WTC11 (cell line): ENCODE results near the gene PRPF31. TPM values are rescaled to one million over a fixed set of nuclear protein-coding genes. Genes with fewer than 3 reads are reported as not detected.

Experiments used
- ATAC-seq: fragments of 200-7000 bp; cut with Tn5 transposase; 2 replicates; pipeline ENCODE4 v1.10.0; 2021; ENCODE audit warnings: mild to moderate bottlenecking, moderate library complexity
- CTCF ChIA-PET: fragments of 300-600 bp; sonication (Branson Sonifier 250); formaldehyde crosslinking; loops from one replicate; lab custom pipeline; 2021; ENCODE audit warnings: antibody characterized with exemption; lab: Charles Lee
- POLR2A ChIA-PET: fragments of 350-600 bp; sonication (Branson Sonifier 250); formaldehyde crosslinking; loops from one replicate; lab custom pipeline; 2021; ENCODE audit warnings: antibody characterized with exemption; lab: Charles Lee
- DNase-seq: peaks from one replicate; pipeline ENCODE4 v3.0.0; 2021; ENCODE audit warnings: low spot score
- H3K27ac Mint-ChIP-seq: 2 replicates; pipeline ENCODE4 v1.8.0; 2021; ENCODE audit warnings: mixed read lengths
- H3K27me3 Mint-ChIP-seq: 2 replicates; pipeline ENCODE4 v1.8.0; 2021; ENCODE audit warnings: low read depth, mild to moderate bottlenecking, moderate library complexity, mixed read lengths
- H3K36me3 Mint-ChIP-seq: 2 replicates; pipeline ENCODE4 v1.8.0; 2021; ENCODE audit warnings: mixed read lengths
- H3K4me1 Mint-ChIP-seq: 2 replicates; pipeline ENCODE4 v1.8.0; 2022; ENCODE audit warnings: mixed read lengths
- H3K4me3 Mint-ChIP-seq: 2 replicates; pipeline ENCODE4 v1.8.0; 2021; ENCODE audit warnings: mild to moderate bottlenecking, moderate library complexity, mixed read lengths
- H3K9me3 Mint-ChIP-seq: 2 replicates; pipeline ENCODE4 v1.8.0; 2021; ENCODE audit warnings: mixed read lengths
- AFF4 ChIP-seq: sonication (generic); formaldehyde crosslinking; IDR thresholded peaks from 2 replicates; pipeline ENCODE4 v1.8.1; 2023; ENCODE audit warnings: mild to moderate bottlenecking, missing genetic modification reagents, borderline replicate concordance
- E2F5 ChIP-seq: sonication (generic); formaldehyde crosslinking; IDR thresholded peaks from 2 replicates; pipeline ENCODE4 v1.8.1; 2022; ENCODE audit warnings: mild to moderate bottlenecking, moderate library complexity, missing genetic modification reagents
- FOXP1 ChIP-seq: sonication (generic); formaldehyde crosslinking; IDR thresholded peaks from 2 replicates; pipeline ENCODE4 v1.8.0; 2022; ENCODE audit warnings: missing genetic modification reagents, mild to moderate bottlenecking, moderate library complexity, borderline replicate concordance
- HMGXB4 ChIP-seq: sonication (generic); formaldehyde crosslinking; IDR thresholded peaks from 2 replicates; pipeline ENCODE4 v1.8.1; 2023; ENCODE audit warnings: mild to moderate bottlenecking, moderate library complexity, missing genetic modification reagents
- KAT7 ChIP-seq: sonication (generic); formaldehyde crosslinking; IDR thresholded peaks from 2 replicates; pipeline ENCODE4 v1.8.1; 2023; ENCODE audit warnings: missing genetic modification reagents, mild to moderate bottlenecking, borderline replicate concordance
- NR2C2 ChIP-seq: sonication (generic); formaldehyde crosslinking; IDR thresholded peaks from 2 replicates; pipeline ENCODE4 v1.8.0; 2022; ENCODE audit warnings: mild to moderate bottlenecking, missing genetic modification reagents
- PREB ChIP-seq: sonication (generic); formaldehyde crosslinking; IDR thresholded peaks from 2 replicates; pipeline ENCODE4 v1.8.1; 2022; ENCODE audit warnings: mild to moderate bottlenecking, missing genetic modification reagents, moderate library complexity, borderline replicate concordance
- SP1 ChIP-seq: sonication (generic); formaldehyde crosslinking; conservative IDR thresholded peaks from 2 replicates; pipeline ENCODE4 v1.8.1; 2022; ENCODE audit warnings: missing genetic modification reagents
- TEAD4 ChIP-seq: sonication (generic); formaldehyde crosslinking; IDR thresholded peaks from 2 replicates; pipeline ENCODE4 v1.8.0; 2022; ENCODE audit warnings: mild to moderate bottlenecking, missing genetic modification reagents
- TP53 ChIP-seq: sonication (generic); formaldehyde crosslinking; IDR thresholded peaks from 2 replicates; pipeline ENCODE4 v1.8.1; 2023; ENCODE audit warnings: mild to moderate bottlenecking, missing genetic modification reagents
- ZNF219 ChIP-seq: sonication (generic); formaldehyde crosslinking; IDR thresholded peaks from 2 replicates; pipeline ENCODE4 v1.8.0; 2023; ENCODE audit warnings: missing genetic modification reagents, mild to moderate bottlenecking, borderline replicate concordance
- ZNF416 ChIP-seq: fragments of 250-450 bp; sonication (Bioruptor Pico); IDR thresholded peaks from 2 replicates; pipeline ENCODE4 v1.9.0; 2021; ENCODE audit warnings: mild to moderate bottlenecking, inconsistent platforms
- total RNA-seq: library from RNA; stranded (reverse); gene quantifications from 3 replicates; pipeline ENCODE4 v1.2.3, GENCODE V29; 2021
- TF ChIP-seq, protein P1 (sequence below): sonication (generic); formaldehyde crosslinking; IDR thresholded peaks from 2 replicates; pipeline ENCODE4 v1.8.1; 2022; ENCODE audit warnings: low read depth, missing genetic modification reagents, borderline replicate concordance

Gene PRPF31
- total RNA-seq, 1 experiment from 2014 or later: 92.8 TPM

- no peak for TF ChIP-seq ZNF219 (CRISPR knock-in tag)
- 0 out of 2 replicates have a peak, but pooled peaks have one; percentile 35 for TF ChIP-seq SP1 (CRISPR knock-in tag)
- TF ChIP-seq NR2C2 (CRISPR knock-in tag): no peak
- TF ChIP-seq TP53 (CRISPR knock-in tag): no peak
- TF ChIP-seq AFF4: no peak
- TF ChIP-seq E2F5: no peak
Observed at GRCh38 chr19:54172471-54173358, 57.2 kb downstream of the PRPF31 start, which contains the start of gene TMC4 (continued).

- DNase-seq: no peak
- peak overlapping the region; percentile 82 for H3K4me3 Mint-ChIP-seq
- H3K27ac Mint-ChIP-seq: no peak overlapping the region
- no peaks in the 10 kb centered on the region for H3K27me3 Mint-ChIP-seq
- peaks cover 16% of the 10 kb centered on the region for H3K4me1 Mint-ChIP-seq
- no peaks in the 10 kb centered on the region for H3K9me3 Mint-ChIP-seq
- ChIA-PET POLR2A (interaction anchor here (0.8 to 1.6 kb wide), 7 partner anchors 8 to 78 kb away, joined by 3 to 9 read pairs (median 4); partner anchors contain the start of genes MBOAT7, PRPF31, TFPT and TSEN34), CTCF (interaction anchor here (0.6 to 2.2 kb wide), 19 partner anchors 8 to 454 kb away, joined by 3 to 31 read pairs (median 4); partner anchors contain the start of genes CNOT3, LILRA6, MBOAT7 and PRPF31)
- TF ChIP-seq AFF4 (0 out of 2 replicates have a peak, but pooled peaks have one; percentile 17), KAT7 (no peak)
- peak; percentile 6 for ATAC-seq
- H3K36me3 Mint-ChIP-seq: peaks cover 10% of the 10 kb centered on the region
Observed at GRCh38 chr19:54173359-54173699, 57.8 kb downstream of the PRPF31 start.

DNA sequence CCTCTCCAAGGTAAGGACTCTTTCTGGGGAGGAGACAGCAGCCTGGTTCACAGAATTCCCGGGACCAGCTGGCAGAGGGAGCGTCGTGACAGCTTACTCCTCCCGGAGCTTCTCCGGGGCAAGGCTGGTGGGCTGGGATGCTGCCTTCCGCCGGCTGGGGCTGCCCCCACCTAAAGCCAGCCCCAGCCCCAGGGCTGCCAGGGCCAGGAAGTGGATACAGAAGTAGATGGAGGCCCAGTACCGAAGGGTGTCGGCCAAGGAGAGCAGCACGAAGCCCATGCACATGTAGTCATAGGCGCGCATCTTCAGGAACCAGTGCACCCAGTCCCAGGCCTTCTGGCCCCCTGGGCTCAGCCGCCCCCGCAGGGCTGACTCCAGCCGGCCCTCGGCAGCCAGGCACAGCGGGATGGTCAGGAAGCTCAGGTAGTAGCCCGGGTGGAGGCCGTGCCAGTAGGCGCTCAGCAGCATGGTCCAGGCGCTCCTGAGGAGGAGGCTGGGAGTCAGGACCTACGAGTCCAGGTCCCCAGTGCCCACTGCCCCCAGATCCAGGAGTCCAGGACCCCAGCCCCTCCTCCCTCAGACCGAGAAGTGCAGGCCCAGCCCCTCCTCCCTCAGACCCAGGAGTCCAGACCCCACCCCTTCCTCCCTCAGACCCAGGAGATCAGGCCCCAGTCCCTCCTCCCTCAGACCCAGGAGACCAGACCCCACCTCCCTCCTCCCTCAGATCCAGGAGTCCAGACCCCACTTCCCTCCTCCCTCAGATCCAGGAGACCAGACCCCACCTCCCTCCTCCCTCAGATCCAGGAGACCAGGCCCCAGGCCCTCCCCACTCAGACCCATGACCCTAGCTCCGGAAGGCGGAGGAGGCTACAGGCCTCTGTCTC is 58.6 kb downstream of the PRPF31 start:
- H3K36me3 Mint-ChIP-seq: peaks cover 11% of the 10 kb centered on the region

More for the DNA sequence above, 58.6 kb downstream of the PRPF31 start:
- Mint-ChIP-seq H3K4me1 (peaks cover 20% of the 10 kb centered on the region), H3K27me3 (no peaks in the 10 kb centered on the region), H3K27ac (no peak overlapping the region), H3K9me3 (no peaks in the 10 kb centered on the region), H3K4me3 (no peak overlapping the region)
- DNase-seq: no peak
- ChIA-PET CTCF (interaction anchor here (0.9 to 2.2 kb wide), 9 partner anchors 9 to 152 kb away, joined by 3 to 31 read pairs (median 6); partner anchors contain the start of genes CNOT3, MBOAT7 and TSEN34), POLR2A (interaction anchor here (0.6 to 1.6 kb wide), 8 partner anchors 9 to 1235 kb away, joined by 3 to 5 read pairs (median 4); partner anchors contain the start of genes MBOAT7, PRPF31, TFPT and TSEN34)
- ATAC-seq: no peak
- no peak for TF ChIP-seq TEAD4
- TF ChIP-seq ZNF416 (CRISPR knock-in tag): no peak
- no peak for TF ChIP-seq HMGXB4 (CRISPR knock-in tag)
- no peak for TF ChIP-seq FOXP1
- TF ChIP-seq PREB (CRISPR knock-in tag): no peak
- TF ChIP-seq, protein P1, sequence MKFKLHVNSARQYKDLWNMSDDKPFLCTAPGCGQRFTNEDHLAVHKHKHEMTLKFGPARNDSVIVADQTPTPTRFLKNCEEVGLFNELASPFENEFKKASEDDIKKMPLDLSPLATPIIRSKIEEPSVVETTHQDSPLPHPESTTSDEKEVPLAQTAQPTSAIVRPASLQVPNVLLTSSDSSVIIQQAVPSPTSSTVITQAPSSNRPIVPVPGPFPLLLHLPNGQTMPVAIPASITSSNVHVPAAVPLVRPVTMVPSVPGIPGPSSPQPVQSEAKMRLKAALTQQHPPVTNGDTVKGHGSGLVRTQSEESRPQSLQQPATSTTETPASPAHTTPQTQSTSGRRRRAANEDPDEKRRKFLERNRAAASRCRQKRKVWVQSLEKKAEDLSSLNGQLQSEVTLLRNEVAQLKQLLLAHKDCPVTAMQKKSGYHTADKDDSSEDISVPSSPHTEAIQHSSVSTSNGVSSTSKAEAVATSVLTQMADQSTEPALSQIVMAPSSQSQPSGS: no peak
